ENCODE measurements around the gene BAHCC1.
A peak's percentile ranks its signal among the peaks of the same experiment; 100 is the strongest.
"Not testable (repeated sequence)": the region's sequence is repeated elsewhere in the genome, so short reads cannot be mapped to it uniquely, and the experiment has no call there.

Gene BAHCC1

GRCh38 chr17:81422776-81423697 lies 27.8 kb downstream of the BAHCC1 start:
- peak; percentile 95 for DNase-seq (ENCODE audit: low read depth)

GRCh38 chr17:81423698-81424071 lies 28.4 kb downstream of the BAHCC1 start:
- no peak for DNase-seq (ENCODE audit: low read depth)
- TF ChIP-seq CTCF (IDR thresholded peaks at IDR 0.05; ENCODE audit: insufficient read depth, low read depth, low read length, missing control alignments) = no peak
- H3K4me3 ChIP-seq (ENCODE audit: low read length) = no peak overlapping the region

More at GRCh38 chr17:81422776-81423697, 27.8 kb downstream of the BAHCC1 start:
- H3K4me3 ChIP-seq (ENCODE audit: low read length) = no peak overlapping the region
- no peak for TF ChIP-seq CTCF (IDR thresholded peaks at IDR 0.05; ENCODE audit: insufficient read depth, low read depth, low read length, missing control alignments)

GRCh38 chr17:81424151-81425017 lies 29.1 kb downstream of the BAHCC1 start:
- H3K4me3 ChIP-seq (ENCODE audit: low read length) = no peak overlapping the region
- DNase-seq (ENCODE audit: low read depth) = no peak
- no peak for TF ChIP-seq CTCF (IDR thresholded peaks at IDR 0.05; ENCODE audit: insufficient read depth, low read depth, low read length, missing control alignments)

- not testable (repeated sequence) for DNase-seq (ENCODE audit: low read depth); H3K4me3 ChIP-seq (ENCODE audit: low read length)
Observed at GRCh38 chr17:81425041-81425440, 29.8 kb downstream of the BAHCC1 start.

- not testable (repeated sequence) for DNase-seq (ENCODE audit: low read depth); H3K4me3 ChIP-seq (ENCODE audit: low read length)
Observed at GRCh38 chr17:81425716-81426392, 30.6 kb downstream of the BAHCC1 start.

- H3K4me3 ChIP-seq (ENCODE audit: low read length) = no peak overlapping the region
- no peak for DNase-seq (ENCODE audit: low read depth)
- TF ChIP-seq CTCF (IDR thresholded peaks at IDR 0.05; ENCODE audit: insufficient read depth, low read depth, low read length, missing control alignments) = no peak
Observed at GRCh38 chr17:81426393-81427172, 31.3 kb downstream of the BAHCC1 start.
